Measurements from ENCODE around the gene GRB10.

Gene GRB10

DNA sequence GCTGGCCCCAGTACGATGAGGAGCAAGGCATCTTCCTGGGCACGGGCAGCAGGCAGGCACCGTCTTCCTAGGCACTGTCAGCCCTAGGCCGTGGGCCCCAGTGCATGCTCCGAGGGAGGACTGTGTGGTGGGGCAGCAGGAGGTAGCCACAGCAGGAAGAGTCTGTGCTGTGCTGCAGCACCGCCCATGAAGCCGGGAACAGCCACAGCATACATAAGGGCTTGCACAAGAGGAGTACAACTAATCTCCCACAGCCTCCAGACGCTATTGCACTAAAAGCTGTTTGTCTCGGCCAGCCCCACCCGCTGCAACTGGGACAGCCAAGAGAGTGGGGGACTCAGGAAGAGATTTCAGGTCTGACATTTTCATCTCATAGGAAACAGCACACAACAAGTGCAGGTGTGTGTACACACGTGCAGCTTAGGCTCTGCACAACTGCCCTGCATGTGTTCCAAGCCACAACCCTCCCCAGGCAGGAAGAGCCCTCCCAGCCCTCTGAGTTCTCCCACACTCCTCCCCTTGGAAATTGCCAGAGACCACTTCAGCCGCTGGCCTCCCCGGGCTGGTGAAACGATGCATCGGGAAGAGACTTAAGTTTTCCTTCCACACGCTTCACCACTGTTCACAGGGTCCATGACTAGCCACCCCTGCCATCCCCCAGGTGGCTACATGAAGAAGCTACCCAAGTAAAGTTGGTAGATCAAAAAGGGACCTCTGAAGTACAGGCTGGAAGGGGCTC is 129.4 kb downstream of the GRB10 start:
- Mint-ChIP-seq H3K9me3 (no peaks in the 10 kb centered on the region), H3K27me3 (ENCODE audit: low read depth) (no peaks in the 10 kb centered on the region)

GRCh38 chr7:50652400-50653125 is 130.1 kb downstream of the GRB10 start:
- Mint-ChIP-seq H3K4me3 (no peak overlapping the region), H3K9me3 (no peaks in the 10 kb centered on the region), H3K36me3 (ENCODE audit: low read depth) (peaks cover 23% of the 10 kb centered on the region), H3K4me1 (peaks cover 9% of the 10 kb centered on the region), H3K27me3 (ENCODE audit: low read depth) (no peaks in the 10 kb centered on the region), H3K27ac (no peak overlapping the region)
- TF ChIP-seq CTCF (IDR thresholded peaks at IDR 0.05; ENCODE audit: unreplicated experiment in 3 of 3), result no peak

More for the DNA sequence above, 129.4 kb downstream of the GRB10 start:
- Mint-ChIP-seq H3K4me3 (no peak overlapping the region), H3K36me3 (ENCODE audit: low read depth) (peaks cover 18% of the 10 kb centered on the region), H3K4me1 (peaks cover 9% of the 10 kb centered on the region), H3K27ac (no peak overlapping the region)
- no peak for TF ChIP-seq CTCF (IDR thresholded peaks at IDR 0.05; ENCODE audit: unreplicated experiment in 3 of 3)

GRCh38 chr7:50651271-50651989 is 131.3 kb downstream of the GRB10 start:
- peaks cover 24% of the 10 kb centered on the region for H3K36me3 Mint-ChIP-seq (ENCODE audit: low read depth)
- no peak for TF ChIP-seq CTCF (IDR thresholded peaks at IDR 0.05; ENCODE audit: unreplicated experiment in 3 of 3)
- no peak overlapping the region for H3K27ac Mint-ChIP-seq
- no peaks in the 10 kb centered on the region for H3K27me3 Mint-ChIP-seq (ENCODE audit: low read depth)
- H3K9me3 Mint-ChIP-seq, result no peaks in the 10 kb centered on the region
- no peak overlapping the region for H3K4me3 Mint-ChIP-seq
- no peaks in the 10 kb centered on the region for H3K4me1 Mint-ChIP-seq

DNA sequence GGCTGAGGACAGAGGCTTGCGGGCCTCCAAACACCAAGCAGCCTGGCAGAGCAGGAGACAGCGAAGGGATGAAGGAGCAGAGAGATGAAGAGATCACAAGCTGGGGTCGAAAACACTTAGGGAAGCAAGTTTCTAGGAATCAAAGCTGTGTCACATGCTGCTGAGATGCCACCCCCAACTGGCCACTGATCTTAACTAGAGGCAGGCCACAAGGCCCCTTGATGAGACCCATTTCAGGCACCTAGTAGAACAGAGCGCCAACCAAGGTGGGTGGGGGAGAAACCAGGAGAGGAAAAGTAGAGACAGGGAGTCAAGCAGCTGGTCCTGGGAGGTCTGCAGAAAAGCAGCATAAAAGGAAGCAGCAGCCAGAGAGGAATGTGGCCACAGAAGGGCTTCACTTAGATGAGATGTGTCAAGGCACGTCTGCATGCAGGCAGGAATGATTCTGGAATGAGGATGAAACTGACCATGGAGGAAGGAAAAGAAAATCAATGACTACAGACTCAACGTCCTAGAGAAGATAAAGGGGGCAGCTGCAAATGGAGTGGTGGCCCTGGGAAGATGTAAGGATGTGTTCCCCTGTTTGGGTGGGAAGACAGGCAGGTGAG is 132.5 kb downstream of the GRB10 start:
- no peak overlapping the region for H3K27ac Mint-ChIP-seq
- H3K27me3 Mint-ChIP-seq (ENCODE audit: low read depth), result no peaks in the 10 kb centered on the region
- H3K4me1 Mint-ChIP-seq, result no peaks in the 10 kb centered on the region
- no peaks in the 10 kb centered on the region for H3K9me3 Mint-ChIP-seq
- no peak for TF ChIP-seq CTCF (IDR thresholded peaks at IDR 0.05; ENCODE audit: unreplicated experiment in 3 of 3)
- H3K36me3 Mint-ChIP-seq (ENCODE audit: low read depth), result peaks cover 24% of the 10 kb centered on the region
- no peak overlapping the region for H3K4me3 Mint-ChIP-seq

DNA sequence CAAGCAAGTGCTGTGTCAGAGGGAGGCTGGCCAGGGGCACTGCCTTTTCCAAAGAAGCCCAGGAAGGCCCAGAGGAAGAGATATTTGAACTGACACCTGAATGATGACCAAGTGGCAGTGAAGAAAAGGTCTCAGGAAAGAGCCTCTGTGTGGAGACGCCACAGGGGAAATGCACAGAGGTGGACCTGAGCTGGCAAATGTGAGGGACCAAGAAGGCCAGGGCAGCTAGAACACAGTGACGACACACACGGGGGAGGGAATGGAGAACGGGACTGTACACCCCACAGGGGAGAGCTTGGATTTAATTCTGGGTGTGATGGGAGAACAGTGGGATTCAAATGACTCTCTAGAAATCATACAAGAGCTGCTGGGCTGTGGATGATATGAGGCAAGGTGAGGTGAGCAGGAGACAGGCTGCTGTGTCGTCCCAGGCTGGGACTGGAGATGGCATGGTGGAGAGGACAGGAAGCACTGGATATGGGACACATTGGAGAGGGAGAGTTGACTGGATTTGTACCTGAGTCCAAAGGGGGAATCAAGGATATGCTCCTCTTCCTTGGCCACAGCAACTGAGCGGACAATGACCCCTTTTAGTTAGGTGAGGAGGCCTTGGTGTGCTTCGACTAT is 133.3 kb downstream of the GRB10 start:
- no peak for TF ChIP-seq CTCF (IDR thresholded peaks at IDR 0.05; ENCODE audit: unreplicated experiment in 3 of 3)
- Mint-ChIP-seq H3K9me3 (no peaks in the 10 kb centered on the region), H3K36me3 (ENCODE audit: low read depth) (peaks cover 24% of the 10 kb centered on the region), H3K4me1 (no peaks in the 10 kb centered on the region), H3K27ac (no peak overlapping the region), H3K27me3 (ENCODE audit: low read depth) (peaks cover 3% of the 10 kb centered on the region), H3K4me3 (no peak overlapping the region)

Data from nephron (organoid).